PC-3 (cell line): ENCODE measurements around the gene P4HTM. TPM values are rescaled to one million over a fixed set of nuclear protein-coding genes. Genes with fewer than 3 reads are reported as not detected.

Experiments
- ATAC-seq: fragments of 200-7000 bp; cut with Tn5 transposase; 2 replicates; pipeline ENCODE4 v1.9.1; 2020; ENCODE audit warnings: mild to moderate bottlenecking, moderate library complexity
- BruUV-seq: library from RNA; stranded (reverse); fragments of 400-500 nt; replicated peaks from 2 replicates; lab custom pipeline; 2021; lab: Mats Ljungman, UMichigan
- CTCF ChIA-PET: fragments of 300-600 bp; sonication (Branson Sonifier 250); formaldehyde crosslinking; loops from one replicate; lab custom pipeline; 2022; ENCODE audit warnings: antibody characterized with exemption; lab: Charles Lee
- POLR2A ChIA-PET: fragments of 300-600 bp; sonication (Branson Sonifier 250); formaldehyde crosslinking; loops from one replicate; lab custom pipeline; 2022; ENCODE audit warnings: antibody characterized with exemption; ENCODE audit not compliant: unreplicated experiment; lab: Charles Lee
- DNase-seq: peaks from one replicate; pipeline ENCODE4 v3.0.0-alpha.2; 2015
- H2AFZ ChIP-seq: fragments of 300-600 bp; sonication (generic); 2 replicates; pipeline ENCODE4 v1.6.0; 2016; ENCODE audit warnings: antibody characterized with exemption, low read length
- H3F3A ChIP-seq: fragments of 300-600 bp; sonication (generic); one replicate; pipeline ENCODE4 v1.6.0; 2017; ENCODE audit warnings: antibody characterized with exemption, low read length, control low read depth, mild to moderate bottlenecking; ENCODE audit not compliant: unreplicated experiment
- H3K27ac ChIP-seq: fragments of 300-600 bp; sonication (generic); 2 replicates; pipeline ENCODE4 v1.5.1; 2016; ENCODE audit warnings: mild to moderate bottlenecking, low read length
- H3K27me3 ChIP-seq: fragments of 300-600 bp; sonication (generic); 2 replicates; pipeline ENCODE4 v1.6.1; 2016; ENCODE audit warnings: low read length, mixed read lengths
- H3K36me3 ChIP-seq: fragments of 300-600 bp; sonication (generic); 2 replicates; pipeline ENCODE4 v1.6.1; 2016; ENCODE audit warnings: low read depth, mixed run types, low read length, mixed read lengths
- H3K4me1 ChIP-seq: fragments of 300-600 bp; sonication (generic); 2 replicates; pipeline ENCODE4 v1.5.1; 2016; ENCODE audit warnings: low read length; ENCODE audit not compliant: insufficient read depth
- H3K4me2 ChIP-seq: fragments of 300-600 bp; sonication (generic); 2 replicates; pipeline ENCODE4 v1.6.0; 2016; ENCODE audit warnings: low read length
- H3K4me3 ChIP-seq: fragments of 300-600 bp; sonication (generic); 2 replicates; pipeline ENCODE4 v1.5.1; 2016; ENCODE audit warnings: mild to moderate bottlenecking, low read length, mixed read lengths
- H3K79me2 ChIP-seq: fragments of 300-600 bp; sonication (generic); 2 replicates; pipeline ENCODE4 v1.6.1; 2017; ENCODE audit warnings: low read length, mixed read lengths
- H3K9ac ChIP-seq: fragments of 300-600 bp; sonication (generic); 2 replicates; pipeline ENCODE4 v1.6.0; 2016; ENCODE audit warnings: mild to moderate bottlenecking, low read length
- H3K9me2 ChIP-seq: fragments of 300-600 bp; sonication (generic); replicated peaks from 2 replicates; pipeline ENCODE4 v1.6.1; 2016; ENCODE audit warnings: mixed run types, low read length, mixed read lengths
- H3K9me3 ChIP-seq: fragments of 300-600 bp; sonication (generic); 2 replicates; pipeline ENCODE4 v1.6.1; 2016; ENCODE audit warnings: low read length, mixed read lengths
- H4K20me1 ChIP-seq: fragments of 300-600 bp; sonication (generic); 2 replicates; pipeline ENCODE4 v1.6.1; 2016; ENCODE audit warnings: low read length, mixed read lengths
- CTCF ChIP-seq: fragments of 300-600 bp; sonication (generic); conservative IDR thresholded peaks from 2 replicates; pipeline ENCODE4 v1.5.1; 2017; ENCODE audit warnings: antibody characterized with exemption, low read depth, mild to moderate bottlenecking, low read length
- EZH2 ChIP-seq: fragments of 300-600 bp; sonication (generic); IDR thresholded peaks from one replicate; pipeline ENCODE4 v1.6.1; 2017; ENCODE audit warnings: antibody characterized with exemption, mild to moderate bottlenecking, low read length; ENCODE audit not compliant: unreplicated experiment
- EZH2phosphoT487 ChIP-seq: fragments of 300-600 bp; sonication (generic); IDR thresholded peaks from 2 replicates; pipeline ENCODE4 v1.6.1; 2018; ENCODE audit warnings: mild to moderate bottlenecking, antibody characterized with exemption, low read length, borderline replicate concordance
- intact Hi-C: fragments of 100-400 bp; cut with micrococcal nuclease; formaldehyde crosslinking; loops from 2 replicates; pipeline ENCODE4 v1.9.0; 2023
- total RNA-seq: library from RNA; depleted of rRNA; stranded (reverse); fragments of >200 nt; gene quantifications from 2 replicates; pipeline ENCODE4 v1.2.3, GENCODE V29; 2014

Gene P4HTM
- total RNA-seq, 1 experiment from 2014 or later = 44.5 TPM

GRCh38 chr3:48999085-48999858, 9.2 kb downstream of the P4HTM start:
- no peak for TF ChIP-seq EZH2phosphoT487
- no peak for TF ChIP-seq CTCF
- no peak for TF ChIP-seq EZH2
- no peaks in the 10 kb centered on the region for H3K36me3 ChIP-seq
- DNase-seq = no peak
- POLR2A ChIA-PET = interaction anchor here (0.5 kb wide), 1 partner anchor 410 kb away, joined by 3 read pairs; no protein-coding TSS in a partner anchor
- H3K4me3 ChIP-seq = no peak overlapping the region
- H3K9me3 ChIP-seq = no peaks in the 10 kb centered on the region
- intact Hi-C loops = no loop called here
- H3K9me2 ChIP-seq = no peaks in the 10 kb centered on the region
- H3K79me2 ChIP-seq = peaks cover 7% of the 10 kb centered on the region; the same call in 1 of the 2 replicates
- H3K4me1 ChIP-seq = no peaks in the 10 kb centered on the region
- no peaks in the 10 kb centered on the region for H4K20me1 ChIP-seq
- no peak overlapping the region for H3K27ac ChIP-seq
- H3K27me3 ChIP-seq = no peaks in the 10 kb centered on the region
- H3K9ac ChIP-seq = no peak overlapping the region
- CTCF ChIA-PET = no interaction called here
- H3F3A ChIP-seq = no peaks in the 10 kb centered on the region
- no peak for ATAC-seq
- H3K4me2 ChIP-seq = no peak overlapping the region
- no peak overlapping the region for H2AFZ ChIP-seq
- BruUV-seq = no TSS peak

GRCh38 chr3:49001155-49001554, 11.1 kb downstream of the P4HTM start:
- Histone ChIP-seq H3K27ac (no peak overlapping the region), H2AFZ (no peak overlapping the region), H4K20me1 (no peaks in the 10 kb centered on the region), H3K4me3 (no peak overlapping the region), H3F3A (no peaks in the 10 kb centered on the region), H3K27me3 (no peaks in the 10 kb centered on the region), H3K4me2 (no peak overlapping the region), H3K9me2 (no peaks in the 10 kb centered on the region), H3K79me2 (0 out of 2 replicates have a peak, but pooled peaks cover under 1% of the 10 kb centered on the region), H3K4me1 (peaks cover 3% of the 10 kb centered on the region; the same call in 1 of the 2 replicates), H3K9me3 (no peaks in the 10 kb centered on the region), H3K9ac (no peak overlapping the region), H3K36me3 (no peaks in the 10 kb centered on the region)
- ChIA-PET POLR2A (no interaction called here), CTCF (no interaction called here)
- intact Hi-C loops = no loop called here
- no peak for DNase-seq
- no TSS peak for BruUV-seq
- TF ChIP-seq EZH2 (no peak), EZH2phosphoT487 (no peak), CTCF (no peak)
- ATAC-seq = no peak
